Adrenal gland (tissue), 5 donors: ENCODE measurements around the gene KCNK2.

ENCODE experiments used
- POLR2A ChIP-seq, 2 donors: fragments of 450-650 bp; IDR thresholded peaks; one replicate each; pipeline ENCODE4 v1.6.1; 2017; ENCODE audit warnings: antibody characterized with exemption in 2 of 2, mild to moderate bottlenecking in 2 of 2, moderate library complexity in 1 of 2
- TF ChIP-seq, protein P1 (sequence below), 6 experiments: fragments of 450-650 bp in 4 of 6; fragments of 200-600 bp in 2 of 6; sonication (generic) in 1 of 6; IDR thresholded peaks; 1 replicate in 5 of 6; 2 replicates in 1 of 6; pipeline versions ENCODE4 v1.5.1 to v1.8.0; 2016 to 2021; ENCODE audit warnings: antibody characterized with exemption in 6 of 6, mild to moderate bottlenecking in 2 of 6, moderate library complexity in 1 of 6
- donor health status: DM: no; HTN: no; CAD: no.

DNA sequence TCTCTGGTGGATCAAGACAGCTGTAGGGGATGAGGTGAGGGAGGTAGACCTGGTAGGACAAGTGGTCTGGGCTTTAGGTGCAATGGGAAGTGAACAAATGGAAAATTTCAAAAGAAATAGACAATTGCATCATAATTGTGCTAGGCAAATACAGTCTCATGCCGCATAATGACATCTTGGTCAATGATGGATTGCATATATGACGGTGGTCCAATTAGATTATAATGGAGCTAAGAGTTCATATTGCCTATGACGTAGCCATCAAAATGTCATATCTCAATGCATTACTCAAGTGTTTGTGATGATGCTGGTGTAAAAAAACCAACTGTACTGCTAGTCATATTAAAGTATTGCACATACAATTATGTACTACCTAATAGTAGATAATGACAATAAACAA lies 19.0 kb downstream of the KCNK2 start:
- TF ChIP-seq, protein P1, sequence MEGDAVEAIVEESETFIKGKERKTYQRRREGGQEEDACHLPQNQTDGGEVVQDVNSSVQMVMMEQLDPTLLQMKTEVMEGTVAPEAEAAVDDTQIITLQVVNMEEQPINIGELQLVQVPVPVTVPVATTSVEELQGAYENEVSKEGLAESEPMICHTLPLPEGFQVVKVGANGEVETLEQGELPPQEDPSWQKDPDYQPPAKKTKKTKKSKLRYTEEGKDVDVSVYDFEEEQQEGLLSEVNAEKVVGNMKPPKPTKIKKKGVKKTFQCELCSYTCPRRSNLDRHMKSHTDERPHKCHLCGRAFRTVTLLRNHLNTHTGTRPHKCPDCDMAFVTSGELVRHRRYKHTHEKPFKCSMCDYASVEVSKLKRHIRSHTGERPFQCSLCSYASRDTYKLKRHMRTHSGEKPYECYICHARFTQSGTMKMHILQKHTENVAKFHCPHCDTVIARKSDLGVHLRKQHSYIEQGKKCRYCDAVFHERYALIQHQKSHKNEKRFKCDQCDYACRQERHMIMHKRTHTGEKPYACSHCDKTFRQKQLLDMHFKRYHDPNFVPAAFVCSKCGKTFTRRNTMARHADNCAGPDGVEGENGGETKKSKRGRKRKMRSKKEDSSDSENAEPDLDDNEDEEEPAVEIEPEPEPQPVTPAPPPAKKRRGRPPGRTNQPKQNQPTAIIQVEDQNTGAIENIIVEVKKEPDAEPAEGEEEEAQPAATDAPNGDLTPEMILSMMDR (IDR thresholded peaks at IDR 0.05) = no peak
- TF ChIP-seq POLR2A (IDR thresholded peaks at IDR 0.05) = no peak
